H1 (cell line): ENCODE data around the gene GRM1. TPM values are rescaled to one million over a fixed set of nuclear protein-coding genes. Genes with fewer than 3 reads are reported as not detected.

Experiments used
- CTCF ChIA-PET: fragments of 300-600 bp; sonication (Branson Sonifier 250); formaldehyde crosslinking; loops from one replicate; lab custom pipeline; 2021; ENCODE audit not compliant: partially characterized antibody; lab: Charles Lee
- POLR2A ChIA-PET: fragments of 300-600 bp; sonication (Branson Sonifier 250); formaldehyde crosslinking; loops from one replicate; lab custom pipeline; 2021; ENCODE audit warnings: inconsistent platforms; ENCODE audit not compliant: partially characterized antibody; lab: Charles Lee
- DNase-seq, 2 experiments: peaks; one replicate each; pipeline versions ENCODE4 v3.0.0 to v3.0.0-alpha.2; 2010 to 2022; ENCODE audit warnings: low spot score in 2 of 2, low read depth in 1 of 2, mixed read lengths in 1 of 2
- FAIRE-seq: peaks from 2 replicates; lab custom pipeline; 2011; peaks lifted over from hg19 to GRCh38; lab: Jason Lieb, UNC
- H2AFZ ChIP-seq: 2 replicates; pipeline ENCODE4 v1.8.1; 2012; ENCODE audit warnings: low read length, inconsistent platforms
- H2AK5ac ChIP-seq: 2 replicates; pipeline ENCODE4 v1.6.1; 2013; ENCODE audit warnings: low read depth, low read length
- H2BK120ac ChIP-seq: replicated peaks from 2 replicates; pipeline ENCODE3; 2013; ENCODE audit warnings: low read depth, low read length, inconsistent platforms
- H2BK12ac ChIP-seq: 2 replicates; pipeline ENCODE4 v1.6.1; 2013; ENCODE audit warnings: low read depth, low read length
- H2BK15ac ChIP-seq: 2 replicates; pipeline ENCODE4 v1.6.1; 2013; ENCODE audit warnings: low read length
- H2BK20ac ChIP-seq: 2 replicates; pipeline ENCODE4 v1.6.1; 2013; ENCODE audit warnings: low read length
- H2BK5ac ChIP-seq: 2 replicates; pipeline ENCODE4 v1.6.1; 2013; ENCODE audit warnings: low read depth, low read length
- H3K14ac ChIP-seq: 2 replicates; pipeline ENCODE4 v1.6.1; 2013; ENCODE audit warnings: inconsistent platforms; ENCODE audit not compliant: insufficient read length
- H3K18ac ChIP-seq: 2 replicates; pipeline ENCODE4 v1.6.1; 2013; ENCODE audit warnings: low read length; ENCODE audit errors: extremely low read depth
- H3K23ac ChIP-seq: 2 replicates; pipeline ENCODE4 v1.6.1; 2013; ENCODE audit warnings: inconsistent platforms; ENCODE audit not compliant: insufficient read length
- H3K23me2 ChIP-seq: 2 replicates; pipeline ENCODE4 v1.6.1; 2013; ENCODE audit warnings: low read depth, low read length
- H3K27ac ChIP-seq: 2 replicates; pipeline ENCODE4 v1.6.1; 2011; ENCODE audit warnings: low read depth, low read length, inconsistent platforms
- H3K27me3 ChIP-seq, 4 experiments: replicated peaks in 1 of 4; 1 replicate in 1 of 4; 2 replicates in 3 of 4; pipeline versions ENCODE4 v1.6.1 to v1.8.1; 2011 to 2013; ENCODE audit warnings: low read length in 3 of 4, mild to moderate bottlenecking in 3 of 4, inconsistent platforms in 2 of 4, mixed read lengths in 2 of 4, moderate library complexity in 1 of 4; ENCODE audit not compliant: control insufficient read depth in 3 of 4, insufficient read depth in 3 of 4; ENCODE audit errors: extremely low read depth in 1 of 4
- H3K36me3 ChIP-seq, 4 experiments: 2 replicates each; pipeline versions ENCODE4 v1.6.1 to v1.8.1; 2011 to 2013; ENCODE audit warnings: mild to moderate bottlenecking in 4 of 4, low read length in 3 of 4, moderate library complexity in 2 of 4, control low read depth in 1 of 4, inconsistent platforms in 1 of 4; ENCODE audit not compliant: insufficient read depth in 4 of 4, control insufficient read depth in 2 of 4
- H3K4ac ChIP-seq: replicated peaks from 2 replicates; pipeline ENCODE3; 2013; ENCODE audit warnings: low read length, low read depth, mixed read lengths, inconsistent platforms; ENCODE audit not compliant: insufficient read length
- H3K4me1 ChIP-seq, 4 experiments: replicated peaks in 1 of 4; 1 replicate in 1 of 4; 2 replicates in 3 of 4; pipeline versions ENCODE4 v1.6.1 to v1.8.1; 2011 to 2013; ENCODE audit warnings: low read length in 3 of 4, inconsistent platforms in 2 of 4, mixed read lengths in 1 of 4; ENCODE audit not compliant: insufficient read depth in 4 of 4, control insufficient read depth in 3 of 4
- H3K4me2 ChIP-seq, 2 experiments: 2 replicates each; pipeline versions ENCODE4 v1.6.1 to v1.8.1; 2011 to 2013; ENCODE audit warnings: low read depth in 2 of 2, low read length in 2 of 2, control low read depth in 1 of 2, inconsistent platforms in 1 of 2, mild to moderate bottlenecking in 1 of 2; ENCODE audit not compliant: insufficient read depth in 1 of 2
- H3K4me3 ChIP-seq, 4 experiments: fragments of 200-600, 300-600 bp in 1 of 4; sonication (generic), shearing (Covaris generic), sonication (Bioruptor Twin) in 1 of 4; 2 replicates each; pipeline versions ENCODE4 v1.5.1 to v1.8.1; 2011 to 2016; ENCODE audit warnings: low read length in 4 of 4, low read depth in 3 of 4, control low read depth in 2 of 4, inconsistent platforms in 2 of 4, mild to moderate bottlenecking in 2 of 4, mixed read lengths in 1 of 4, moderate library complexity in 1 of 4; ENCODE audit not compliant: insufficient read depth in 2 of 4; ENCODE audit errors: extremely low read depth in 1 of 4
- H3K56ac ChIP-seq: replicated peaks from 2 replicates; pipeline ENCODE3; 2013; ENCODE audit warnings: low read depth, mild to moderate bottlenecking, mixed read lengths, low read length, inconsistent platforms; ENCODE audit not compliant: insufficient read length
- H3K79me1 ChIP-seq: 2 replicates; pipeline ENCODE4 v1.6.1; 2013; ENCODE audit warnings: low read depth, low read length, control low read depth
- H3K79me2 ChIP-seq, 2 experiments: 2 replicates each; pipeline versions ENCODE4 v1.6.1 to v1.8.1; 2012 to 2013; ENCODE audit warnings: low read length in 2 of 2, mild to moderate bottlenecking in 2 of 2, inconsistent platforms in 1 of 2; ENCODE audit not compliant: insufficient read depth in 2 of 2, control insufficient read depth in 1 of 2
- H3K9ac ChIP-seq, 4 experiments: replicated peaks in 1 of 4; 1 replicate in 1 of 4; 2 replicates in 3 of 4; pipeline versions ENCODE4 v1.6.1 to v1.8.1; 2011 to 2013; ENCODE audit warnings: low read depth in 3 of 4, low read length in 3 of 4, control low read depth in 2 of 4, mild to moderate bottlenecking in 2 of 4, moderate library complexity in 2 of 4, inconsistent platforms in 1 of 4; ENCODE audit errors: extremely low read depth in 1 of 4
- H3K9me3 ChIP-seq, 2 experiments: 2 replicates each; pipeline versions ENCODE4 v1.6.1 to v1.8.1; 2012 to 2013; ENCODE audit warnings: mild to moderate bottlenecking in 2 of 2, moderate library complexity in 2 of 2, control low read depth in 1 of 2, inconsistent platforms in 1 of 2, low read depth in 1 of 2, low read length in 1 of 2, mixed read lengths in 1 of 2; ENCODE audit not compliant: insufficient read depth in 2 of 2
- H4K20me1 ChIP-seq, 2 experiments: replicated peaks in 1 of 2; 2 replicates each; pipeline versions ENCODE3 to v1.8.1; 2011 to 2013; ENCODE audit warnings: inconsistent platforms in 2 of 2, low read length in 2 of 2, mild to moderate bottlenecking in 1 of 2; ENCODE audit not compliant: insufficient read depth in 2 of 2, control insufficient read depth in 1 of 2
- H4K5ac ChIP-seq: 2 replicates; pipeline ENCODE4 v1.6.1; 2013; ENCODE audit warnings: low read length, low read depth, mixed read lengths, inconsistent platforms; ENCODE audit not compliant: insufficient read length
- H4K8ac ChIP-seq: 2 replicates; pipeline ENCODE4 v1.8.0; 2013; ENCODE audit warnings: mild to moderate bottlenecking, moderate library complexity, low read length, inconsistent platforms; ENCODE audit not compliant: insufficient read depth; ENCODE audit errors: extremely low read depth
- H4K91ac ChIP-seq: replicated peaks from 2 replicates; pipeline ENCODE3; 2013; ENCODE audit warnings: low read length, mixed read lengths, inconsistent platforms; ENCODE audit not compliant: insufficient read length
- ATF2 ChIP-seq: IDR thresholded peaks from 2 replicates; pipeline ENCODE4 v1.6.1; 2012; ENCODE audit warnings: low read length, inconsistent platforms
- KDM1A ChIP-seq: fragments of 200-600, 300-600 bp; sonication (generic); IDR thresholded peaks from 2 replicates; pipeline ENCODE4 v1.7.1; 2016; ENCODE audit warnings: mild to moderate bottlenecking, low read length, borderline replicate concordance
- KDM5A ChIP-seq: fragments of 200-600 bp; IDR thresholded peaks from 2 replicates; pipeline ENCODE4 v1.7.1; 2012; ENCODE audit warnings: mild to moderate bottlenecking, low read length, inconsistent platforms, mixed read lengths
- RBBP5 ChIP-seq: IDR thresholded peaks from 2 replicates; pipeline ENCODE4 v1.7.1; 2012; ENCODE audit warnings: low read depth, mild to moderate bottlenecking, inconsistent platforms, low read length, moderate library complexity, borderline replicate concordance
- RXRA ChIP-seq: IDR thresholded peaks from 2 replicates; pipeline ENCODE4 v1.6.1; 2011; ENCODE audit warnings: low read depth, mild to moderate bottlenecking, low read length, moderate library complexity; ENCODE audit not compliant: insufficient read depth
- SIX5 ChIP-seq: IDR thresholded peaks from 2 replicates; pipeline ENCODE4 v1.6.1; 2011; ENCODE audit warnings: mild to moderate bottlenecking, low read depth, low read length
- SP1 ChIP-seq: IDR thresholded peaks from 2 replicates; pipeline ENCODE4 v1.6.1; 2011; ENCODE audit warnings: low read depth, low read length
- SP4 ChIP-seq: IDR thresholded peaks from 2 replicates; pipeline ENCODE4 v1.6.1; 2012; ENCODE audit warnings: low read length, inconsistent platforms
- WGBS, 2 experiments: shearing (Covaris generic) in 1 of 2; methylation state at CpG; one replicate each; pipeline versions ENCODE4 v1.1.6 to v1.1.7; 2013 to 2015; ENCODE audit warnings: low lambda C conversion rate in 2 of 2, mixed read lengths in 2 of 2, inconsistent platforms in 1 of 2, low coverage in 1 of 2, missing lambda C conversion rate in 1 of 2; ENCODE audit not compliant: insufficient replicate concordance in 2 of 2, insufficient coverage in 1 of 2, insufficient read length in 1 of 2; ENCODE audit errors: extremely low coverage in 1 of 2, missing lambda C conversion rate in 1 of 2; 5-methylcytosine and 5-hydroxymethylcytosine counted together
- polyA plus RNA-seq, 7 experiments: library from polyadenylated mRNA; depleted of rRNA in 3 of 7; stranded (reverse) in 5 of 7; unstranded in 2 of 7; fragments of >200 nt in 5 of 7; fragments of 200-250 nt in 2 of 7; gene quantifications; 1 replicate in 5 of 7; 2 replicates in 1 of 7; 4 replicates in 1 of 7; pipeline versions ENCODE4 v1.2.1 to v1.2.3, GENCODE V29; 2011 to 2013; ENCODE audit warnings: missing spikeins in 2 of 7, mixed read lengths in 2 of 7
- total RNA-seq: library from RNA; stranded (reverse); fragmentation: NEBNext Ultra II Directional; extraction: Animal tissue kit (Norgen Biotek cat#: 25700); gene quantifications from 2 replicates; pipeline ENCODE4 v1.2.1, GENCODE V29; 2021

Gene GRM1
- total and polyA plus RNA-seq, 2 of the 8 experiments (the other 6 are each of a cell fraction or from before 2014, with no cell fraction given), result 0.15 to 1.3 TPM

DNA sequence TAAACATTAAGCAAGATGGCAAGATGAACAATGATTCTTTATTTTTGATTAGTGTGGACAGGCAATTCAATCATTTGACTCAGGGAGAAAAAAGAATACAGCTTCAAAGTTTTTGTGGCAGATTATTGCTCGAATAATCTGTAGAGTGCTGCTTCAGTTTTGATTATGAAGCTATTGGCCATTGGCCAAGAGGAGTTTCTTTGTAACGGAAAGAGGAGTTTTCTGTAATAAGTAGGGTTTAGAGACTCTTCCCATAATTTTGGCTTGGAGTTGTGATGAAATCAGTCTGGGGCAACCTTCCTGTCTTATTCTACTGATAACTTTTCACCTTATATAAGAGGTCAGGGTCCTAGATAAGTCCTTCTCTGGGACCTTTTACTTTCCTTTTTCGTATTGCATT lies 258.1 kb downstream of the GRM1 start:
- Histone ChIP-seq H2AFZ (no peak overlapping the region), H3K23me2 (no peaks in the 10 kb centered on the region), H3K9ac (no peak overlapping the region), H3K27me3 (no peaks in the 10 kb centered on the region), H4K8ac (no peak overlapping the region), H3K79me2 (no peaks in the 10 kb centered on the region), H4K20me1 (no peaks in the 10 kb centered on the region), H3K36me3 (no peaks in the 10 kb centered on the region), H2BK120ac (no peak overlapping the region), H3K4me2 (no peak overlapping the region), H4K91ac (no peak overlapping the region), H2BK12ac (no peak overlapping the region), H2BK15ac (no peak overlapping the region), H2BK5ac (no peak overlapping the region), H4K5ac (no peak overlapping the region), H3K27ac (no peak overlapping the region), H3K23ac (no peak overlapping the region), H3K18ac (no peak overlapping the region), H3K4ac (no peak overlapping the region), H2AK5ac (no peak overlapping the region), H3K9me3 (no peaks in the 10 kb centered on the region), H3K14ac (no peak overlapping the region), H3K56ac (no peak overlapping the region), H3K4me1 (no peaks in the 10 kb centered on the region), H3K79me1 (no peaks in the 10 kb centered on the region), H2BK20ac (no peak overlapping the region), H3K4me3 (no peak overlapping the region)
- ChIA-PET POLR2A (no interaction called here), CTCF (no interaction called here)
- TF ChIP-seq ATF2 (no peak), RXRA (no peak), SP1 (no peak), SP4 (no peak), KDM5A (no peak), KDM1A (no peak), RBBP5 (no peak), SIX5 (no peak)
- FAIRE-seq (no peak), DNase-seq (no peak)
- 88% methylated on average over 3 of the region's 3 CpGs; no CpG with 5 or more reads in 1 of the 2 experiments for WGBS, 2 experiments
